HCT116 (cell line): Measurements from ENCODE around the gene RNU6-9.

ENCODE experiments used
- CBX3 ChIP-seq: IDR thresholded peaks from 2 replicates; pipeline ENCODE4 v1.6.1; 2012; ENCODE audit warnings: low read depth
- CEBPB ChIP-seq: IDR thresholded peaks from 2 replicates; pipeline ENCODE4 v1.6.1; 2012; ENCODE audit warnings: low read depth
- CTCF ChIP-seq, 3 experiments: fragments of 200-600 bp in 1 of 3; sonication (generic) in 1 of 3; IDR thresholded peaks in 2 of 3; conservative IDR thresholded peaks in 1 of 3; 2 replicates each; pipeline ENCODE4 v1.5.1; 2012 to 2017; ENCODE audit warnings: low read depth in 2 of 3, low read length in 2 of 3, antibody characterized with exemption in 1 of 3, borderline replicate concordance in 1 of 3, control low read depth in 1 of 3, mild to moderate bottlenecking in 1 of 3, mixed read lengths in 1 of 3, mixed run types in 1 of 3, moderate library complexity in 1 of 3; ENCODE audit not compliant: insufficient read depth in 1 of 3
- EZH2 ChIP-seq: fragments of 200-600 bp; sonication (generic); IDR thresholded peaks from 2 replicates; pipeline ENCODE4 v1.6.1; 2017; ENCODE audit warnings: antibody characterized with exemption, mixed run types
- EZH2phosphoT487 ChIP-seq: fragments of 200-600 bp; IDR thresholded peaks from 2 replicates; pipeline ENCODE4 v1.6.1; 2018; ENCODE audit warnings: antibody characterized with exemption, borderline replicate concordance
- JUND ChIP-seq: IDR thresholded peaks from 2 replicates; pipeline ENCODE4 v1.6.1; 2012
- POLR2A ChIP-seq: IDR thresholded peaks from 2 replicates; pipeline ENCODE4 v1.7.0; 2011; ENCODE audit warnings: borderline replicate concordance; ENCODE audit not compliant: insufficient read depth, insufficient read length; ENCODE audit errors: extremely low read depth
- POLR2AphosphoS5 ChIP-seq: IDR thresholded peaks from 2 replicates; pipeline ENCODE4 v1.6.1; 2011; ENCODE audit warnings: mild to moderate bottlenecking, low read depth, low read length, moderate library complexity
- ZNF274 ChIP-seq: fragments of 200-500 bp; sonication (Bioruptor generic); IDR thresholded peaks from 2 replicates; pipeline ENCODE4 v1.6.1; 2014; ENCODE audit warnings: mild to moderate bottlenecking, low read depth, low read length, inconsistent platforms
- TF ChIP-seq, protein P1 (sequence below): IDR thresholded peaks from 2 replicates; pipeline ENCODE4 v1.6.1; 2011; ENCODE audit warnings: mild to moderate bottlenecking, low read length, moderate library complexity; ENCODE audit not compliant: insufficient replicate concordance; ENCODE audit errors: extremely low read depth

DNA sequence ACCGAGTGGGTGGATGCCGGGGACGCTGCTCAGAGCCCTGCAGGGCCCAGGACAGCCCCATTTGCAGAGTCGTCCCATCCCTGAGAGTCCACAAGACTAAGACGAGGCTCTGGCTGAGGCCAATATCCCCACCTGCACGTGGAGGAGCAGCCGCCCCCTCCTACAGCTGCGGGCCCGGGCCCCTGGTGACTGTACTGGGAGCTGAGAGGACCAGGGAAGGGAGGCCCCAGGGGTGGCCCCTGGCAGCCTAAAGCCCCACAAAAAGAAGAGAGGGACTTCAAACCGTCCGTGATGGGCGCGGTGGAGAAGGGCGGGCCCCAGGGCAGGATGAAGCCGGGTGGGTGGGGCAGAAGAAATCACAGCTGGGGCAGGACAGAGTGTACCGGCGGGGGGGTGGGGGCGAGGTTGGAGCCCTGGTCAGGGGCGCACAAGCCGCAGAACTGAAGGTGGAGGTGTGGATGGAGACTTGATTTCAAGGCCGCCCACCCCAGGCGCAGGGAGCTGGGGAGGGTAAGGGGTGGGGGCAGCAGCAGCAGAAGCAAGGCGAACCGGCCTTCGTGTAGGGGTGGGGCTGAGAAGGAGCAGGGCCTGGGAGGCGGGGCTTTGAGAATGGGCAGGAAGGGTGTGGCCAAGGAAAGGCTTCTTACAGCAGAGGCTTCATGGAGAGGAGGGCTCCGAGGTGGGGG, 20.9 kb upstream of the RNU6-9 start:
- no peak for TF ChIP-seq ZNF274
- TF ChIP-seq EZH2phosphoT487 = no peak
- TF ChIP-seq CTCF (IDR thresholded peaks at IDR 0.05 in 2 of 3, conservative IDR thresholded peaks at IDR 0.05 in 1 of 3; ENCODE audit: borderline replicate concordance in 1 of 3, insufficient read depth in 1 of 3, low read depth in 2 of 3, low read length in 2 of 3) = no peak
- no peak for TF ChIP-seq CBX3
- no peak for TF ChIP-seq POLR2A
- no peak for TF ChIP-seq POLR2AphosphoS5
- no peak for TF ChIP-seq JUND
- TF ChIP-seq EZH2 = no peak
- TF ChIP-seq, protein P1, sequence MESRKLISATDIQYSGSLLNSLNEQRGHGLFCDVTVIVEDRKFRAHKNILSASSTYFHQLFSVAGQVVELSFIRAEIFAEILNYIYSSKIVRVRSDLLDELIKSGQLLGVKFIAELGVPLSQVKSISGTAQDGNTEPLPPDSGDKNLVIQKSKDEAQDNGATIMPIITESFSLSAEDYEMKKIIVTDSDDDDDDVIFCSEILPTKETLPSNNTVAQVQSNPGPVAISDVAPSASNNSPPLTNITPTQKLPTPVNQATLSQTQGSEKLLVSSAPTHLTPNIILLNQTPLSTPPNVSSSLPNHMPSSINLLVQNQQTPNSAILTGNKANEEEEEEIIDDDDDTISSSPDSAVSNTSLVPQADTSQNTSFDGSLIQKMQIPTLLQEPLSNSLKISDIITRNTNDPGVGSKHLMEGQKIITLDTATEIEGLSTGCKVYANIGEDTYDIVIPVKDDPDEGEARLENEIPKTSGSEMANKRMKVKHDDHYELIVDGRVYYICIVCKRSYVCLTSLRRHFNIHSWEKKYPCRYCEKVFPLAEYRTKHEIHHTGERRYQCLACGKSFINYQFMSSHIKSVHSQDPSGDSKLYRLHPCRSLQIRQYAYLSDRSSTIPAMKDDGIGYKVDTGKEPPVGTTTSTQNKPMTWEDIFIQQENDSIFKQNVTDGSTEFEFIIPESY = no peak
- TF ChIP-seq CEBPB = no peak
